Heart left ventricle (tissue), 16 donors: ENCODE data around the gene PREPL. TPM values are rescaled to one million over a fixed set of nuclear protein-coding genes. Genes with fewer than 3 reads are reported as not detected.

ENCODE experiments used
- ATAC-seq, 4 donors: fragments of 200-7000 bp; cut with Tn5 transposase; one replicate each; pipeline ENCODE4 v1.9.1; 2020 to 2022; ENCODE audit warnings: moderate library complexity in 4 of 4, mild to moderate bottlenecking in 3 of 4, moderate number of reproducible peaks in 1 of 4
- DNase-seq, 5 donors: peaks; one replicate each; pipeline ENCODE4 v3.0.0-alpha.2; 2020
- H3K27ac ChIP-seq, 12 donors: fragments of 200-600 bp; sonication (generic) in 4 of 12; one replicate each; pipeline versions ENCODE4 v1.5.0 to v1.8.0; 2016 to 2022; ENCODE audit warnings: mild to moderate bottlenecking in 2 of 12
- H3K27me3 ChIP-seq, 9 donors: fragments of 200-600 bp; sonication (generic) in 2 of 9; one replicate each; pipeline versions ENCODE4 v1.5.1 to v1.8.0; 2016 to 2022; ENCODE audit warnings: mild to moderate bottlenecking in 3 of 9
- H3K36me3 ChIP-seq, 9 donors: fragments of 200-600 bp; sonication (generic) in 2 of 9; one replicate each; pipeline versions ENCODE4 v1.5.0 to v1.8.0; 2018 to 2022; ENCODE audit warnings: mild to moderate bottlenecking in 2 of 9
- H3K4me1 ChIP-seq, 12 donors: fragments of 200-600 bp; sonication (generic) in 4 of 12; one replicate each; pipeline versions ENCODE4 v1.5.0 to v1.8.0; 2016 to 2022; ENCODE audit warnings: mild to moderate bottlenecking in 3 of 12
- H3K4me3 ChIP-seq, 12 donors: fragments of 200-600 bp; sonication (generic) in 4 of 12; one replicate each; pipeline versions ENCODE4 v1.5.0 to v1.8.0; 2017 to 2022; ENCODE audit warnings: mild to moderate bottlenecking in 9 of 12, moderate library complexity in 4 of 12
- H3K9me3 ChIP-seq, 12 donors: fragments of 200-600 bp; sonication (generic) in 4 of 12; one replicate each; pipeline versions ENCODE4 v1.5.0 to v1.8.0; 2016 to 2022; ENCODE audit warnings: mild to moderate bottlenecking in 1 of 12
- CTCF ChIP-seq, 12 donors: fragments of 200-600 bp; sonication (generic) in 4 of 12; IDR thresholded peaks; one replicate each; pipeline versions ENCODE4 v1.5.0 to v1.8.0; 2018 to 2022; ENCODE audit warnings: antibody characterized with exemption in 12 of 12, mild to moderate bottlenecking in 5 of 12
- POLR2A ChIP-seq, 2 donors: fragments of 450-650 bp; IDR thresholded peaks; one replicate each; pipeline ENCODE4 v1.6.1; 2017; ENCODE audit warnings: antibody characterized with exemption in 2 of 2, mild to moderate bottlenecking in 2 of 2, moderate library complexity in 2 of 2
- WGBS, 4 donors: extraction: QIAGEN DNeasy Blood & Tissue Kit in 2 of 4; methylation state at CpG; one replicate each; pipeline versions ENCODE4 v1.1.5 to v1.1.7; 2013 to 2018; 5-methylcytosine and 5-hydroxymethylcytosine counted together
- intact Hi-C, 10 donors: fragments of 100-400 bp; cut with DNase I; formaldehyde crosslinking; loops; one replicate each; pipeline versions ENCODE4 v1.11.1 to v1.14.2; 2022
- polyA plus RNA-seq, 2 donors: library from polyadenylated mRNA; stranded (reverse); fragments of 200-250 nt; gene quantifications; one replicate each; pipeline ENCODE4 v1.2.3, GENCODE V29; 2013
- total RNA-seq, 9 donors: library from RNA; depleted of rRNA in 2 of 9; stranded (reverse); fragments of >200 nt in 2 of 9; fragmentation: NEBNext Ultra II Directional in 3 of 9; extraction: Animal tissue kit (Norgen Biotek cat#: 25700) in 3 of 9; gene quantifications; one replicate each; pipeline versions ENCODE4 v1.1.0 to v1.2.4, GENCODE V29; 2016 to 2023
- donor health status: ischemic (EF 13 %, LVEDD 7.1; RV severe dilation, severe dysfunction).
- donor health status: healthy with polysubstance abuse.
- donor health status: DM: no; HTN: yes; CAD: no.
- donor health status: DM: no; HTN: no; CAD: no.
- donor health status: ischemic (EF 25% LVEDD 6.9; RV normal size, moderate dysfunction).
- donor health status: ischemic (EF 25% LVEDD 5.7; RV mildly dilated, moderate dysfunction).
- donor health status: healthy.
- donor health status: DM: yes; HTN: yes; CAD: no.
- donor health status: ischemic (EF 35%, LVEDD 5.7; RV mildly dilated, moderate dysfunction).
- donor health status: nonischemic (EF 11% LVEDD 7.7; RV severe dilation, severe dysfunction).
- donor health status: DM: yes; HTN: yes; CAD: no.
- donor health status: PGD.
- donor health status: ischemic (EF 29% LVEDD 5.4; RV normal size, mild dysfunction).
- donor health status: nonischemic (EF 23%, LVEDD 6.1; RV moderate dilation, normal function).

Gene PREPL
- total and polyA plus RNA-seq, 11 donors, result 10.7 to 120 (median 72.0) TPM

GRCh38 chr2:44351088-44351487 is 10.2 kb downstream of the PREPL start:
- no peak overlapping the region for H3K4me3 ChIP-seq
- peak; percentile 13 to 66 (median 53) for ATAC-seq
- H3K4me1 ChIP-seq, result peaks cover 0 to 70% (median 37%) of the 10 kb centered on the region in 12 donors
- no peaks in the 10 kb centered on the region for H3K27me3 ChIP-seq
- H3K27ac ChIP-seq, result peak overlapping the region in 6 of 12 donors; percentile 4 to 35 (median 22)
- no peak for DNase-seq
- peaks cover 0 to 7% (median 0%) of the 10 kb centered on the region in 9 donors for H3K36me3 ChIP-seq
- intact Hi-C loops, result loop anchor here in 2 of 10 donors (5.0 to 10.0 kb wide), 2 partner anchors 106 to 264 kb away; no protein-coding TSS in a partner anchor
- TF ChIP-seq CTCF (IDR thresholded peaks at IDR 0.05) (no peak), POLR2A (IDR thresholded peaks at IDR 0.05) (no peak)
- H3K9me3 ChIP-seq, result no peaks in the 10 kb centered on the region
- 56 to 75% (median 65%) methylated on average over 4 of the region's 4 CpGs for WGBS, 4 donors

- Histone ChIP-seq H3K4me3 (no peak overlapping the region), H3K9me3 (no peaks in the 10 kb centered on the region), H3K36me3 (peaks cover 0 to 19% (median 14%) of the 10 kb centered on the region in 9 donors), H3K27ac (no peak overlapping the region), H3K27me3 (no peaks in the 10 kb centered on the region), H3K4me1 (peaks cover 0 to 70% (median 37%) of the 10 kb centered on the region in 12 donors)
- ATAC-seq, result no peak
- WGBS, 4 donors, result 94 to 98% (median 97%) methylated on average over 10 of the region's 10 CpGs
- intact Hi-C loops, result loop anchor here in 3 of 10 donors (10.0 kb wide), 2 partner anchors 105 to 265 kb away; no protein-coding TSS in a partner anchor
- TF ChIP-seq CTCF (IDR thresholded peaks at IDR 0.05) (no peak), POLR2A (IDR thresholded peaks at IDR 0.05) (no peak)
- DNase-seq, result no peak
These were observed 11.8 kb downstream of the PREPL start for GRCh38 chr2:44349506-44349905.

GRCh38 chr2:44348400-44348799 is 12.9 kb downstream of the PREPL start:
- peak overlapping the region in 1 of 12 donors; percentile 20 for H3K4me3 ChIP-seq
- DNase-seq (peak in 3 of 5 donors; percentile 27 to 37 (median 35)), ATAC-seq (peak in 3 of 4 donors; percentile 68 to 86 (median 80))
- 51 to 73% (median 60%) methylated on average over 2 of the region's 2 CpGs for WGBS, 4 donors
- peaks cover 0 to 30% (median 22%) of the 10 kb centered on the region in 9 donors for H3K36me3 ChIP-seq
- H3K27ac ChIP-seq, result peak overlapping the region in 5 of 12 donors; percentile 17 to 65 (median 35)
- intact Hi-C loops, result loop anchor here in 3 of 10 donors (10.0 kb wide), 2 partner anchors 104 to 264 kb away; no protein-coding TSS in a partner anchor
- peaks cover 0 to 63% (median 36%) of the 10 kb centered on the region in 12 donors for H3K4me1 ChIP-seq
- TF ChIP-seq CTCF (IDR thresholded peaks at IDR 0.05) (no peak), POLR2A (IDR thresholded peaks at IDR 0.05) (no peak)
- no peaks in the 10 kb centered on the region for H3K9me3 ChIP-seq
- H3K27me3 ChIP-seq, result no peaks in the 10 kb centered on the region

- H3K4me1 ChIP-seq, result peaks cover 0 to 58% (median 36%) of the 10 kb centered on the region in 12 donors
- H3K27ac ChIP-seq, result peak overlapping the region in 1 of 12 donors; percentile 35
- H3K9me3 ChIP-seq, result no peaks in the 10 kb centered on the region
- ATAC-seq (peak in 1 of 4 donors; percentile 15), DNase-seq (no peak)
- TF ChIP-seq CTCF (IDR thresholded peaks at IDR 0.05), result no peak
- H3K27me3 ChIP-seq, result no peaks in the 10 kb centered on the region
- H3K4me3 ChIP-seq, result no peak overlapping the region
- peaks cover 0 to 39% (median 31%) of the 10 kb centered on the region in 9 donors for H3K36me3 ChIP-seq
- 71 to 81% (median 78%) methylated on average over 2 of the region's 2 CpGs for WGBS, 4 donors
- intact Hi-C loops, result loop anchor here in 3 of 10 donors (10.0 kb wide), 2 partner anchors 103 to 263 kb away; no protein-coding TSS in a partner anchor
These were observed 13.8 kb downstream of the PREPL start for GRCh38 chr2:44347526-44347925.
